Measurements from ENCODE around the gene ECE2.
"Not testable (repeated sequence)": the region's sequence is repeated elsewhere in the genome, so short reads cannot be mapped to it uniquely, and the experiment has no call there.

ECE2 gene

DNA sequence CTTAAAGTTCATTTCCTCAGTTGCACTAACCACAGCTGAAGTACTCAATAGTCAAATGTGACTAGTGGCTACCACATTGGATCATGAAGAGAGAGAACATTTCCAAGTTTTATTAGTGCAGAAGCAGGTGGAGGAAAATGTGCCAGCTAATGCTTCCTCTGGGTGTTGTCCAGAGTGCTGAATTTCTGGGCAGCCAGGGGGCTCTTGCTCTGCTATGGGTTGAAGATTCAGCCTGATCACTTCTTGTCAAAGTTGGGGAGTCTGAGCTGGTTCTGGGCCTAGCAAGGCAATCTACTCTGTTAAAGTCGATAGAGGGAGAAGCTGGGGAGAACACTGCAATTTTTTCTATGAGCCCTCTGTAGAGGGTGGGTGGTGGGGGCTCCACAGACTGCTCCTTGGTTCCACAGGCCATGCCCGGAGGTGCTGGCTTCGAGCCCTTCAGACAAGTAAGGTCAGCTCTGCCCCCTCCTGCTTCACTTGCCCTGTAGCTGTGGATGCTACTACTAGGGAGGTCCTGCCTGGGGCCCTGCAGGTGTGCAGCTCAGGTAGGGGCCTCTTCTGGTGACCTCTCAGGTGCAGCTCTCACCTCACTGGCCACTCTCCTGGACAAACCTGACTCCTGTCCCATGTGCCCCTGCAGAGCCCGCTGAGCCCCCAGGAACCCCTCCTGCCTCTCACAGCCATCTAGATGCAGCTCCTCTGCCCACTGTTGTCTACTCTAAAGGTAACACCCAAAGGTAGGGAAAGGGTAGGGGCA lies 35.3 kb upstream of the ECE2 start:
- no peak for DNase-seq

DNA sequence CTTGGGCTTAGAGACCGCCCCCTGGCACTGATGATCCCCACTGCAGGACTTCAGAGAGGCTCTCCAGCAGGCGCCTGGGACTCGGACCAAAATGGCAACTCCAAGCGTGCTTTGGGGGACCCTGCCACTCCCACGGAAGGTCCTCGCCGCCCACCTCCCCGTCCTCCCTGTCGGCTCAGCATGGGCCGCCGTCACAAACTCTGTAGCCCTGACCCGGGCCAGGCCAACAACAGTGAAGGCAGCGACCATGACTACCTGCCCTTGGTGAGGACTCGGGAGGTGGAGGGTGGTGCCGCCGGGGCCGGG lies 34.7 kb upstream of the ECE2 start:
- no peak for DNase-seq

DNA sequence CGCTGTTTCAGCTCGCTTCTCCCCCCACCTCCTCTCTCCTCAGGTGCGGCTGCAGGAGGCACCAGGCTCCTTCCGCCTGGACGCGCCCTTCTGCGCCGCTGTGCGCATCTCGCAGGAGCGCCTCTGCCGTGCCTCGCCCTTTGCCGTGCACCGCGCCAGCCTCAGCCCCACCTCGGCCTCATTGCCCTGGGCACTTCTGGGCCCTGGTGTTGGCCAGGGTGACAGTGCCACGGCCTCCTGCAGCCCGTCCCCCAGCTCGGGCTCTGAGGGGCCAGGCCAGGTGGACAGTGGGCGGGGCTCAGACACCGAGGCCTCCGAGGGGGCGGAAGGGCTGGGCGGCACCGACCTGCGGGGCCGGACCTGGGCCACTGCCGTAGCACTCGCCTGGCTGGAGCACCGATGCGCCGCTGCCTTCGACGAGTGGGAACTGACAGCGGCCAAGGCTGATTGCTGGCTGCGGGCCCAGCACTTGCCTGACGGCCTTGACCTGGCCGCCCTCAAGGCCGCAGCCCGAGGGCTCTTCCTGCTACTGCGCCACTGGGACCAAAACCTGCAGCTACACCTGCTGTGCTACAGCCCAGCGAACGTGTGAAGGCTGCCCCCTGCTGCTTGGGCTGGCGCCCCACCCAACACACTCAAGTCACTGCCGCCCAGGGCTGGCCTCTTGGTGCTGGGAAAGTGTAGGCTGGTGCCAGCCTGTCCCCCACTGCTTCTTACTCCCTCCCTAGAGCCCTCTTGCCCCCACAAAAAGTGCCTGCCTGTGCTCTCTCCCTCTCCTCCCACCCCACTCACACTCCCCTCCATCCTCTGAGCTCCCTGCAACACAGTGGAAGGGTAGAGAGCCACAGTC lies 34.1 kb upstream of the ECE2 start:
- no peak for DNase-seq

DNA sequence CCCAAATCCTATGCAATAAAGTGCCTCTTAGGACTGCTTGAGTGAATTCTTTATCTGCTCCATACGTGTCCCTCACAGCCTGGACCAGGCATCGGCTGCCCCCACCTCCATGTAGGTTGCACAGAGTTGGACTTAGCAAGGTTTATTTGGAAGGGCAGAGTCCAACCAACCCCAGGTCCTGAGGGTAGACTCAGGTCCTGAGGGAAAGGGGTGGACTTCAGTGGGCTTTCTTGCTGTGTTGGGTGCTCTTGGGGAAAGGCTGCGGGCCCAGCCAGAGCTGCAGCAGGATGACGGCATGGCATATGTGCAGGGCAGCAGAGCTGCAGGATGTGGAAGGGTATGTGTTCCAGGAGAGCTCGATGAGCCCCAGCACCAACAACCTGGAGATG lies 33.5 kb upstream of the ECE2 start:
- DNase-seq, result no peak

DNA sequence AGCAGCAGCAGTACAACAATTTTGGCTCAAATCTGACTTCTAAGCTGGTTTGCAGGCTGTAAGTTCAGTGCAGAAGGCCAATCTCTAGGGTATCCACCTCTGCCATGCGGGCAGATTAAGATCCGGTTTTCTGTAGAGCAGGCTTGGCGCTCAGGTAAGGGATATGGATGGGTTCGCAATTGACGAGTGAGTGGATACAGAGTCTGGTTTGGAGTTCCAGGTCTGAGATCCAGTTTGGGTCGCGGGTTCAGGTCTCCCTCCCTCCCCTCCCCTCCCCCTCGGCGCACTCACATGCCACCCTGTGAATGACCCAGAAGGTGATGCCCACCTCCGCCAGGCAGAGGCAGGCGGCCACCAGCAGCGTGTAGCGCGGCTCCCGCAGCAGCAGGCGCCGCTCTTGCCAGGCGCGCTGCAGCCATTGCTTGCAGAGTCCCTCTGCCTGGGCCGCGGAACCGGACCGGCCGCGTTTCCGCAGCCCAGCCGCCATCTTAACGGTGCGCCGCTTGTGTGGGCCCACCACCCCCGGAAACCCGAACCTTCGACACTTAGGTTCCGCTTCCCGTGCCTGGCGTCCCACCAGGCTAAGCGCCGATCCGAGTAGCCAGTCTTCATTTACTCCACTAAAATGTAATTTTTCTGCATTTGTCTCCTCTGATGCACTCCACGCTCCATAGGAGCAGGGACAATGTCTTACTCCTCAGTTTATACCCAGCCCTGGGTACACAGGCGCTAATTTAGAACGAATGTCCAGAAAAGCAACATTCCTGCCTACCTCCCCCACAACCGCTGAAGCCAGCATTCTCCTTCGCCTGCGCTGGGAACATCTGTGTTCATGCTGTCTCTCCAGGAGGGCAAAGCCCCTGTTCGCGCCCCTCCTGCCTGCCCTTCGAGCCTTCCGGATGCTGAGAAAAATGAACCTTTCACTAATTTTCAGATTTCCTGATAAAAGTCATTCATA lies 27.1 kb upstream of the ECE2 start, which contains the start of gene ALG3:
Gene ALG3, minus strand, starts transcription at position 509 of the 958 bp plus-strand sequence. Its CDS starts 22 bp downstream, at position 487.
- DNase-seq, result peak; percentile 90

DNA sequence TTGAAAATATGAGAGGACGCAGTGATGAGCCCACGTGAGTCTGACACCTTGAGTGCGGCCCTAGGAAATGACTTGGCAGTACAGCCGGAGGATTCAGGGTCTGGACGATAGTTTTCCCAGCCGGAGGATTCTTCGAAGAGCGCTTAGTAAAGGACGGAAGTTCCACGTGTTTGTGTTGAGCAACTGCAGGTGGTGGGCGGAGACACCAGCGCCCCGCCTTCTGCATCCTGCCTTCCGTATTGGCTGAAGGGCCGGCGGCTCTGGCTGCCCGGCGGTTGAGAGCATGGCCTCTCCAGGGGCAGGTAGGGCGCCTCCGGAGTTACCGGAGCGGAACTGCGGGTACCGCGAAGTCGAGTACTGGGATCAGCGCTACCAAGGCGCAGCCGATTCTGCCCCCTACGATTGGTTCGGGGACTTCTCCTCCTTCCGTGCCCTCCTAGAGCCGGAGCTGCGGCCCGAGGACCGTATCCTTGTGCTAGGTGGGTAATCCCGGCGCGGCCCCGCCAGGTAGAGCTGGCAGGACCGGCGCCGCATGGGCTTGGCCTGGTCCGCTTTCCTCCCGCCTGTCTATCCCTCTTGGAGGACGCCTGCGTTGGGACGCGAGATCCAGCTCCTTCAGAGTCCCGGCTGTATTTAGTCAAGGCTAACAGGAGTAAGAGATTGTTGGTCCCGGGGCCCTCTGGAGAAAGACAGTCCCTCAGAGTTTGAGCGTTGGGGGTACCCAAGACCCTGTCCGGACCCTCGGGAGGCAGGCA lies 26.2 kb upstream of the ECE2 start, which contains the start of gene EEF1AKMT4:
Gene EEF1AKMT4, plus strand, starts transcription at position 261 of the 755 bp plus-strand sequence. Its CDS starts 23 bp downstream, at position 284.
- DNase-seq, result peak; percentile 97

DNA sequence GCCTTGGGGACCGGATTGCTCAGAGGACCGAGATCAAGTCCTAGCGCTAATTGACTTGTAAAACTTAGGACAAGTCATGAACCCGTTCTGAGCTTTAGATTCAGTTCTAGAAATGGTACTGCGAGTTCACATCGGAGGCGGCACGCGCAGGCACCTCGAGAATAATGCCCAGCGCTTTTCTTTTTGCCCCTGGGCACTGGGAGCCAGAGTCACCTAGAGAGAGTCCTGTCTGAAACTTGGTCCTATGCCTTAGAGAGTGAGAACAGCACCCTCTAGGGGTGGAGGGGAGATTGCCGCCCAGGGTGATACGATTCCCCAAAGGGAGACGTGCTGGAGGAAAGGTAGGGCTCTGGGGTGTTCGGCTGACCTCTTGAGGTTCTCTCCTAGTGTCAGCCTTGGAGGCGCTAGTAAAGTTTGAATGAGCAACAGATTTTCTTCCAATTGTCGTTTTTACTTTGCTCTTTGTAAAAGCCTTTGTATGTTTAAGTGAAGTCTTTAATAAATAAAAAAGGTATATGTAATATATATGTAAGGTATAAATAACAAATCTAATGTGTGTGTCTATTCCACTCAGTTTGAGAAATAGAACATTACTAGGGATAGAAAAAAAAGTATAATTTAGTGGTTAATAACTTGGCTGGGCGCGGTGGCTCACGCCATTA lies 25.5 kb upstream of the ECE2 start:
- peak; percentile 74 for DNase-seq

DNA sequence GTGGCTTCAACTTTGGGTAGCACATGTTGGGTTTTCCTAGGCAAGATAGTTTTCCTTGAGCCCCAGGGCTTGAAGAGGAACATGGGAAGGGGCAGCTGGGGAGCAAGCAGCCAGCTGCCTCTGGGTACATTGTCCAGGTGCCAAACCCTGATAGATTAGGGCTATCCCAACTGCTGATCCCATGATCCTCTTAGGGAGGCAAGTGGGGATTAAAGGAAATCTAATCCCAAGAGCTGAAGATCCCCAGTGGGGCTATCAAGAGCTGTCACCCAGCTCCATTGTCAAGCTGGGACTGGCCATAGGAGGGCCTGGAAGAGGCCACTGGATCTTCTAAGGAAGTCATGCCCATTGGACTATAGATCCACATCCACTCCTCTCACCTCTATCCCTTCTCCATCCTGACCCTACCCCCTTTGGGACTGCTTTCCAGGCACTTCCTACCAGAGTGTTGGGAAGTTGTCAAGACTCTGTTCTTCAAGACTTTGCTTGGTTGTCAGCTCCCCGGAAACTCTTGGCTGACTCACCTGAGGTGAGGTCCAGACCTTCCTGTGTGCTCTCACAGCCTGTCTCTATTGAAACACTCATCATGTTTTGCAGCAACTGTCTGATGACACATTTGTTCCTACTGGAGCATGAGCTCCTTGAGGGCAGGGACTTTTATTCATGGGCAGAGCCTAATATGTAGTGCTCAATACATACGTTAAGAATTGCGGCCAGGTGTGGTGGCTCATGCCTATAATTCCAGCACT lies 20.4 kb upstream of the ECE2 start:
- no peak for DNase-seq

DNA sequence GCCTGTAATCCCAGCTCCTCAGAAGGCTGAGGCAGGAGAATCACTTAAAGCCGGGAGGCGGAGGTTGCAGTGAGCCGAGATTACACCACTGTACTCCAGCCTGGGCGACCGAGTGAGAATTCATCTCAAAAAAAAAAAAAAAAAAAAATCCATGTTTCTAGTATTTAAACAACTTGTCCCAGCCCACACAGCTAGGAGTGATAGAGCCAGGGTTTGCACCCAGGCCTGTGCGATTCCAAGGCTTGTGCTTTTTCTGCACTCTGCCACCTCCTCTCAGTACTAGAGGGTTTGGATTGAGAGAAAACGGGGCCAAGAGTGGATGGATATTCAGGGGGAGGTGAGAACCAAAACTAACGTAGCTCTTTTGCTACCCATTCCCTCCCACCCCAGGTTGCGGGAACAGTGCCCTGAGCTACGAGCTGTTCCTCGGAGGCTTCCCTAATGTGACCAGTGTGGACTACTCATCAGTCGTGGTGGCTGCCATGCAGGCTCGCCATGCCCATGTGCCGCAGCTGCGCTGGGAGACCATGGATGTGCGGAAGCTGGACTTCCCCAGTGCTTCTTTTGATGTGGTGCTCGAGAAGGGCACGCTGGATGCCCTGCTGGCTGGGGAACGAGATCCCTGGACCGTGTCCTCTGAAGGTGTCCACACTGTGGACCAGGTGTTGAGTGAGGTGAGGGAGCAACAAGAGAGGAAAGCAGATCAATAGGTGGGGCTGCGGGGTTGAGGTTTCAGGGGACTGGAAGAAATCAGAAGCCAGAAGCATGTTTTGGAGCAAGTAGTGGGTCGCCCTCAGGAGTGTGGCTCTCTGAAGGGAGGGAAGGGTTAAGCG lies 18.5 kb upstream of the ECE2 start:
- DNase-seq, result no peak

DNA sequence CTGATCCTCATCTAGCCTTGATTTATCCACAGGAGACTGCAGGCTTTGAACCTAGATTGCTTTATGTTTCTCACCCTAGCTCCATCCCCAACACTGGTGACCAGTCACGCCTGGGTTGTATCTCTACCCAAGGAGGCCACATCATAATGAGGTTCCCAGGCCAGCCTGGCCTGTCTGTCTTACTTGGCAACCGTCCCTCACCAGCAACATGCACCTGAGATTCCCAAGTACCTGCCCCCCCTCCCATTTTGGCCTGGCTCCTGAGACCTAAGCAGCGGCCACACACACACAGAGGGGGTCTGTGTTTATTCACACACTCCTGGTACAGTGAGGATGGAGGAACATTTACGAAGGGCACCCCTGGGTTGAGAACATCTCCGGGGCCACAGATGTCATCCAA lies 16.9 kb upstream of the ECE2 start:
- DNase-seq, result no peak

DNA sequence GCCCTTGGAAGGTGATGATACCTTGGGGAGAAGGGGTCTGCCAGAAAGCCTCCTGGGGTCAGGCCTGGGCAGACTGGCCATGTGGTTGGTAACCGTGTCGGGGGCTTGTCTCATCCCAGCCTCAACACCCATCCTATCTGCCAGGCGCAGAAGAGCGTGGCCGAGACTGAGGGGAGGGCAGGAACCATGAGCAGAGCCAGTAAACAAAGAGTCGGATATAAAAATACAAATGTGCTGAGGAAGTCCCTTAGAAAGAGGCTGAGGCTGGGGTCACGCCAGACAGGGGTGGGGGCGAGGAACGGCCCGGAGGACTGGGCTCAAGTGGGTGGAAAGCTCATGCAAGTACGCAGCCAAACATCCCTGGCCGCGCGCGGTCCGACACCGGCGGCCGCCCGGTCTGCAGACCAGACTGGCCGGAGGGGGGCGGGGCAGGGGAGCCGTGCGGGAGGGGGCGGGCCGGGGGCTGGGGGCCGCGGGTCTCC lies 16.4 kb upstream of the ECE2 start:
- no peak for DNase-seq

DNA sequence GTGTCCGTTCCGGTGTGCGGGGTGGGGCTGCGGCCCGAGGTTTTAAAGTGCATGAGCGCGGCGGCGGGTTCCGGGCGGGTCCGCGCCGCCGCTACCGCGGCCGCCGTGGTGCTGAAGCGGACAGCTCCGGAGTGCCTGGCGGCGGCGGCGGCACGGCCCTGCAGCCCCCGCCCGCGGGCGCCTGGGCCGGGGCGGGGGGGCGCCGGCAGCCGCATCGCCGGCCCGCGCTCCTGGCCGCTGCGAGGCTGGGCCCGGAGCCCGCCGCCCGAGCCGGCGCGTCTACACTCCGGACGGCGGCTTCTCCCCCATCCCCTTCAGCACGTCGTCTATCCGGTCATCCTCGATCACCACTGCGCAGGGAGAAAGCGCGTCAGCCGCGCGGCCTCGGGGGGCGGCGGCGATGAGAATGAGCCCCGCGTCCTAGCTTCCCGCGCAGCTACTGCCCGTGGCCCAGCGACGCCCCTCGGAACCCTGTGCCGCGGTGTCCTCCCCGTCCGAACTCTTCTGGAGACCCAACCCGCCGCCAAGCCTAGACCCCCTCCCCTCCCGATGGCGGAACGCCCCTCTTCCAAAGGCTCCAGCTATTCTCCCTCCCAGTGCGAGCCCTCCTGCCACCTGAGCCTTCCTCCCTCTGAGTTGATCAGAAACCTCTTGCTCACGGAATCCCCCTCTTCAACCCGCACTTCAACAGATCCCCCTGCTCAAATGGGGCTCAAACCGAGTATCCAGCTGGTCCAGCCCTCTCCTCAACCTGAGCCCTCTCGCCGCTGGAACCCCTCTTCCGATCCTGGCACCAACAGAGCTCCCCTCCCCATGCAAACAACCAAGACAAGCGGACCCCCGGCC lies 15.7 kb upstream of the ECE2 start:
- DNase-seq, result peak; percentile 51

DNA sequence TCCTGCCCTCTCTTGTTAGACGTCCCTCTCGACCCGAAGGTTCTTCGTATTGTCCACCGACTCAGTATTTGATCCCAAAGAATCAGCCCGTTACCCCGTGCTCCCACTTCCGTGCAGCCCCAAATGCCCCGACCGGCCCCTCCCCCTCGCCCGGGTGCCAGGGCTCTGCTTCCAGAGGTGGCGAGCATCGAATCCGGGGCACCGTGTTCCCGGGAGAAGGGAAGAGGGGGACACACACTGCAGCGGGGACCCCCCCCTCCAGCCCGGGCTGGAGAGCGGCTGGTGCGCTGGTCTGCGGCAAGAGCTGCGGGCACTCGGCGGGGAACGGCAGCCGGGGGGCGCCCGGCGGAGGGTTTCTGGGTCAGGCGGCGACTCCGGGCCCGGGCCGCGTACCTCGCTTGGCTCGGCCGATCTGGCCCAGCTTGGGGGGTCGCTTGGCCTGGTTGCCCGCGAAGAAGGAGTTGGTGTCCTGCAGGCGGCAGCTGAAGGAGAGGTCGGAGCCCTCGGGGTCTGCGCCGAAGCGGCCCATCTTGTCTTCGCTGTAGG lies 15.0 kb upstream of the ECE2 start:
- DNase-seq, result no peak

DNA sequence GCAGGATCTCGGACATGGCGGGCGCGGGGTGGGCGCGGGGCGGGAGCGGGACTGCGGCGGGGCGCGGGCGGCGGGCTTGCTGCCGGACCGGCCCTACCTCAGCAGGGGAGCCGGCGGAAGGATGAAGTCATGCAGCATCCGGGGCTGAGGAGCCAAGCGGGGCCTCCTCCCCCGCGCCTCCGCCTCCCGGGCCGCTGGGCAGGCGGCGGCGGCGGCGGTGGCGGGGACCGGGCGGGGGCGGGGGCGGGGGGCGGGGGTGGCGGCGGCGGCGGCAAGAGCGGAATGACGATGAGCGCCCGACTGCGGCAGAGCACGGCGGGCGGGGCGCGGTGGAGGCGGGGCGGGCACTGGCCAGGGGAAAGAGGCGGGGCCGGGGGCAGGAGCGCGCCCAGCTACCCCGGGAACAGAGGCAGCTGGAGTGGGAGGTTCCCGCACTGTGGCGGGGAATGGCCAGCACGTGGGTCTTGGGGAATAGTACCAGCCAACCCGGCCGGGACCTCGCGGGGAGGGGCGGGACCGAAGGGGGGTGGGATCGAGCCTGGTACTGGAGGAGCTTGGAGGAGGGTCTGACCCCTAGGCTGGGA lies 14.5 kb upstream of the ECE2 start, which contains the start of gene CAMK2N2:
Gene CAMK2N2, minus strand, starts transcription at position 284 of the 584 bp plus-strand sequence. Its CDS starts 268 bp downstream, at position 16.
- no peak for DNase-seq

DNA sequence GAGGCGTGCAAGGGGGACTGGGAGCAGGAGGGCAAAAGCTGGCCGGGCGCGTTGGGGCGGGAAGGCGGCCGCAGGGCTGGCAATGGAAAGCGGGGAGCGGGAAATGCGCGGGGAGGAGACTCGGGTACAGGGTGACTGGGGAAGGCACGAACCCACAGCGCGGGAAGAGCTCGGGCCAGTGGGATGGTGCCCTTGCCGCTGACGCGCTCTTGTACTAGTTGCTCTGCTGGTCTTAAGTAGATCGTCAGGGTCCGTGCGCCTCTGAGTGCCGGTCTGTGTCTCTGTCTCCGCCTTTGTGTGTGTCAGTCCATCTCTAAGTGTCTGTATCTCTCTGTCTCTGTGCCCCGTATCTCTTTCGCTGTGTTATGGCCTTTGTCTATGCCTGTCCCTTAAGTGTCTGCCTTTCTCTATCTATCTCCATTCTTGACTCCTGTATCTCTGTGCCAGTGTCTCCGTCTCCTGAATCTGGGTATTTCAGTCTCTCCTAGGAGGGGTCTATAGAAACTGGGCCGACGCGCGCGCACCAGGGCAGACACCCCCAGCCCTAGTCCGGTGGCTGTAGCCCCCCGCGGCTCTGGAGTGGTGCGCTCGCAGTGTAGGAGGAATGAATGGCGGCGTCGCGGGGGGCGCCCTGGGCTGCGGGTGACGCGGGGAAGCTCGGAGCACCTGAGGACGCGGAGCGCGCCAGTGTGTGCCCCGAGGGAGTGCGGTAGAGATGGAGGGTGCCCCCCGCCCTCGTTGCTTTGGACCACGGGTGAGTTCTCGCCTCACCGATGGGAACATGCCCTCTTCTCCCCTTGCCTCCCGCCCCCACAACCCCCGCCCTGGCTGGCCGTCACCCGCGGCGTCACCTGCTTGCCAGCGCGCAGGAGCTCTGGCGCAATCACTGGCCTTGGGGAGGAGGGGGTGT lies 13.7 kb upstream of the ECE2 start:
- DNase-seq, result no peak

DNA sequence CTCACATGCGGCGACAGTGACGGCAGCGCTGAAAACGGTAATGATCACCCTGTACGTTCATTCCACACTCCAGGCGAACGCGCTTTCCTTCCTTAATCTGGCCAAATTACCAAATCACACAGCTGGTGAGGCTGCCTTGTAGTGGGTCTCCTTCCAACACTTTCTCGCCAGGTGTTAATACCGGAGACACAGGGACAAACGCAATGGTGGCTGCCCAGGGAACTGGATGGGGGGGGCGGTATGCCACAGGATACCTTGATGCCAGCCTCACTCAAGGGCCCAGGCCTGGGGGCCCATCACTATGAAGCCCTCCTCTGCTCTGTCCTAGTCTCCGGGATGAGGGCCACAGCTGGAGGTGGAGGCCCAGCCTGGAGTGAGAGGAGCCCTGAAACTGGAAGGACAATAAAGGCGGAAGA lies 13.1 kb upstream of the ECE2 start:
- DNase-seq, result no peak

DNA sequence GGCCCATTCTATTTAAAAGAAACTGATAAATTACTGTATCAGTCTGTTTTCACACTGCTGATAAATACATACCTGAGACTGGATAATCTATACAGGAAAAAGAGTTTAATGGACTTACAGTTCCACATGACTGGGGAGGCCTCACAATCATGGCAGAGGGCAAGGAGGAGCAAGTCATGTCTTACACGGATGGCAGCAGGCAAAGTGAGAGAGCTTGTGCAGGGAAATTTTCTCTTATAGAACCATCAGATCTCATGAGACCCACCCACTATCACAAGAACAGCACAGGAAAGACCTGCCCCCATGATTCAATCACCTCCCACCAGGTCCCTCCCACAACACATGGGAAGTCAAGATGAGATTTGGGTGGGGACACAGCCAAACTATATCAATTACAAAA lies 8.6 kb upstream of the ECE2 start:
- not testable (repeated sequence) for DNase-seq

Measured in femur (tissue), 1 donor.